PC-3 (cell line): Measurements from ENCODE around the gene KBTBD12. TPM values are rescaled to one million over a fixed set of nuclear protein-coding genes. Genes with fewer than 3 reads are reported as not detected.

Experiments
- ATAC-seq: fragments of 200-7000 bp; cut with Tn5 transposase; 2 replicates; pipeline ENCODE4 v1.9.1; 2020; ENCODE audit warnings: mild to moderate bottlenecking, moderate library complexity
- BruUV-seq: library from RNA; stranded (reverse); fragments of 400-500 nt; replicated peaks from 2 replicates; lab custom pipeline; 2021; lab: Mats Ljungman, UMichigan
- CTCF ChIA-PET: fragments of 300-600 bp; sonication (Branson Sonifier 250); formaldehyde crosslinking; loops from one replicate; lab custom pipeline; 2022; ENCODE audit warnings: antibody characterized with exemption; lab: Charles Lee
- POLR2A ChIA-PET: fragments of 300-600 bp; sonication (Branson Sonifier 250); formaldehyde crosslinking; loops from one replicate; lab custom pipeline; 2022; ENCODE audit warnings: antibody characterized with exemption; ENCODE audit not compliant: unreplicated experiment; lab: Charles Lee
- DNase-seq: peaks from one replicate; pipeline ENCODE4 v3.0.0-alpha.2; 2015
- H2AFZ ChIP-seq: fragments of 300-600 bp; sonication (generic); 2 replicates; pipeline ENCODE4 v1.6.0; 2016; ENCODE audit warnings: antibody characterized with exemption, low read length
- H3F3A ChIP-seq: fragments of 300-600 bp; sonication (generic); one replicate; pipeline ENCODE4 v1.6.0; 2017; ENCODE audit warnings: antibody characterized with exemption, low read length, control low read depth, mild to moderate bottlenecking; ENCODE audit not compliant: unreplicated experiment
- H3K27ac ChIP-seq: fragments of 300-600 bp; sonication (generic); 2 replicates; pipeline ENCODE4 v1.5.1; 2016; ENCODE audit warnings: mild to moderate bottlenecking, low read length
- H3K27me3 ChIP-seq: fragments of 300-600 bp; sonication (generic); 2 replicates; pipeline ENCODE4 v1.6.1; 2016; ENCODE audit warnings: low read length, mixed read lengths
- H3K36me3 ChIP-seq: fragments of 300-600 bp; sonication (generic); 2 replicates; pipeline ENCODE4 v1.6.1; 2016; ENCODE audit warnings: low read depth, mixed run types, low read length, mixed read lengths
- H3K4me1 ChIP-seq: fragments of 300-600 bp; sonication (generic); 2 replicates; pipeline ENCODE4 v1.5.1; 2016; ENCODE audit warnings: low read length; ENCODE audit not compliant: insufficient read depth
- H3K4me2 ChIP-seq: fragments of 300-600 bp; sonication (generic); 2 replicates; pipeline ENCODE4 v1.6.0; 2016; ENCODE audit warnings: low read length
- H3K4me3 ChIP-seq: fragments of 300-600 bp; sonication (generic); 2 replicates; pipeline ENCODE4 v1.5.1; 2016; ENCODE audit warnings: mild to moderate bottlenecking, low read length, mixed read lengths
- H3K79me2 ChIP-seq: fragments of 300-600 bp; sonication (generic); 2 replicates; pipeline ENCODE4 v1.6.1; 2017; ENCODE audit warnings: low read length, mixed read lengths
- H3K9ac ChIP-seq: fragments of 300-600 bp; sonication (generic); 2 replicates; pipeline ENCODE4 v1.6.0; 2016; ENCODE audit warnings: mild to moderate bottlenecking, low read length
- H3K9me2 ChIP-seq: fragments of 300-600 bp; sonication (generic); replicated peaks from 2 replicates; pipeline ENCODE4 v1.6.1; 2016; ENCODE audit warnings: mixed run types, low read length, mixed read lengths
- H3K9me3 ChIP-seq: fragments of 300-600 bp; sonication (generic); 2 replicates; pipeline ENCODE4 v1.6.1; 2016; ENCODE audit warnings: low read length, mixed read lengths
- H4K20me1 ChIP-seq: fragments of 300-600 bp; sonication (generic); 2 replicates; pipeline ENCODE4 v1.6.1; 2016; ENCODE audit warnings: low read length, mixed read lengths
- EZH2 ChIP-seq: fragments of 300-600 bp; sonication (generic); IDR thresholded peaks from one replicate; pipeline ENCODE4 v1.6.1; 2017; ENCODE audit warnings: antibody characterized with exemption, mild to moderate bottlenecking, low read length; ENCODE audit not compliant: unreplicated experiment
- EZH2phosphoT487 ChIP-seq: fragments of 300-600 bp; sonication (generic); IDR thresholded peaks from 2 replicates; pipeline ENCODE4 v1.6.1; 2018; ENCODE audit warnings: mild to moderate bottlenecking, antibody characterized with exemption, low read length, borderline replicate concordance
- intact Hi-C: fragments of 100-400 bp; cut with micrococcal nuclease; formaldehyde crosslinking; loops from 2 replicates; pipeline ENCODE4 v1.9.0; 2023
- total RNA-seq: library from RNA; depleted of rRNA; stranded (reverse); fragments of >200 nt; gene quantifications from 2 replicates; pipeline ENCODE4 v1.2.3, GENCODE V29; 2014
- TF ChIP-seq, protein P1 (sequence below): fragments of 300-600 bp; sonication (generic); conservative IDR thresholded peaks from 2 replicates; pipeline ENCODE4 v1.5.1; 2017; ENCODE audit warnings: antibody characterized with exemption, low read depth, mild to moderate bottlenecking, low read length

The KBTBD12 gene
- total RNA-seq, 1 experiment from 2014 or later: not detected

DNA sequence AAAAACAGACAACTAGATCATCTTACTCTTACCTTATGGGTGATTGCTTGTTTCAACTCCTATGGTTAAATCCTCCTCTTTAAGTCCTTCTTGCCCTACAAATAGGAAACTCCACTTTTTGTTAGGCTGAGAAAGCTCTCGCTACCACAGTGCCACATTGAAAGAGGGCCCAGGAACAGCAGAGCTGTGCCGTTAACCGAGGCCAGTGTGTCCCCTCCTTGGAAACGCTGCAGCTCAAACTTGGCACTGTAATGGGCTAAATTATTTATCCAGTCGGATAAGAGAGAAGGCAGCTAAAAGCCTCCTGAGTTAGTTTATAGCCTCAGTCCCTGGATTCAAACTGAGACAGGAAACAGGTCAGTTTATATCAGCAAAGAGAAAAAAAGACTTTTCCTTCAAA, 46.1 kb downstream of the KBTBD12 start:
- H3K9me3 ChIP-seq: no peaks in the 10 kb centered on the region
- H3K9me2 ChIP-seq: no peaks in the 10 kb centered on the region
- no peak overlapping the region for H3K9ac ChIP-seq
- H3K27ac ChIP-seq: peak overlapping the region; percentile 59
- H2AFZ ChIP-seq: no peak overlapping the region
- intact Hi-C loops: loop anchor here (5.0 kb wide), 4 partner anchors 139 to 264 kb away; partner anchors contain the start of gene MGLL
- CTCF ChIA-PET: no interaction called here
- no peak for ATAC-seq
- H3K4me1 ChIP-seq: peaks cover 30% of the 10 kb centered on the region
- H3K27me3 ChIP-seq: no peaks in the 10 kb centered on the region
- H3F3A ChIP-seq: no peaks in the 10 kb centered on the region
- no peak for TF ChIP-seq EZH2phosphoT487
- DNase-seq: no peak
- H3K4me2 ChIP-seq: peak overlapping the region; percentile 58
- no TSS peak for BruUV-seq
- H3K4me3 ChIP-seq: no peak overlapping the region
- H4K20me1 ChIP-seq: no peaks in the 10 kb centered on the region
- no peaks in the 10 kb centered on the region for H3K36me3 ChIP-seq
- POLR2A ChIA-PET: no interaction called here
- no peaks in the 10 kb centered on the region for H3K79me2 ChIP-seq

GRCh38 chr3:127961963-127962362, 46.9 kb downstream of the KBTBD12 start:
- Histone ChIP-seq H3K4me1 (peaks cover 30% of the 10 kb centered on the region), H2AFZ (no peak overlapping the region)

GRCh38 chr3:127962937-127963336, 47.9 kb downstream of the KBTBD12 start:
- ChIA-PET POLR2A (no interaction called here), CTCF (no interaction called here)
- TF ChIP-seq, protein P1, sequence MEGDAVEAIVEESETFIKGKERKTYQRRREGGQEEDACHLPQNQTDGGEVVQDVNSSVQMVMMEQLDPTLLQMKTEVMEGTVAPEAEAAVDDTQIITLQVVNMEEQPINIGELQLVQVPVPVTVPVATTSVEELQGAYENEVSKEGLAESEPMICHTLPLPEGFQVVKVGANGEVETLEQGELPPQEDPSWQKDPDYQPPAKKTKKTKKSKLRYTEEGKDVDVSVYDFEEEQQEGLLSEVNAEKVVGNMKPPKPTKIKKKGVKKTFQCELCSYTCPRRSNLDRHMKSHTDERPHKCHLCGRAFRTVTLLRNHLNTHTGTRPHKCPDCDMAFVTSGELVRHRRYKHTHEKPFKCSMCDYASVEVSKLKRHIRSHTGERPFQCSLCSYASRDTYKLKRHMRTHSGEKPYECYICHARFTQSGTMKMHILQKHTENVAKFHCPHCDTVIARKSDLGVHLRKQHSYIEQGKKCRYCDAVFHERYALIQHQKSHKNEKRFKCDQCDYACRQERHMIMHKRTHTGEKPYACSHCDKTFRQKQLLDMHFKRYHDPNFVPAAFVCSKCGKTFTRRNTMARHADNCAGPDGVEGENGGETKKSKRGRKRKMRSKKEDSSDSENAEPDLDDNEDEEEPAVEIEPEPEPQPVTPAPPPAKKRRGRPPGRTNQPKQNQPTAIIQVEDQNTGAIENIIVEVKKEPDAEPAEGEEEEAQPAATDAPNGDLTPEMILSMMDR: no peak
- TF ChIP-seq EZH2 (no peak), EZH2phosphoT487 (no peak)
- no peaks in the 10 kb centered on the region for H3K79me2 ChIP-seq
- H3K27me3 ChIP-seq: no peaks in the 10 kb centered on the region
- peaks cover 30% of the 10 kb centered on the region for H3K4me1 ChIP-seq
- H3K4me3 ChIP-seq: no peak overlapping the region
- no peaks in the 10 kb centered on the region for H3K9me2 ChIP-seq
- BruUV-seq: no TSS peak
- H3K4me2 ChIP-seq: no peak overlapping the region
- intact Hi-C loops: loop anchor here (5.0 kb wide), 4 partner anchors 141 to 266 kb away; partner anchors contain the start of gene MGLL
- H3K9ac ChIP-seq: no peak overlapping the region
- no peak for DNase-seq
- H3K27ac ChIP-seq: no peak overlapping the region
- H2AFZ ChIP-seq: no peak overlapping the region
- H3K36me3 ChIP-seq: no peaks in the 10 kb centered on the region
- no peaks in the 10 kb centered on the region for H3K9me3 ChIP-seq
- ATAC-seq: no peak
- H4K20me1 ChIP-seq: no peaks in the 10 kb centered on the region
- no peaks in the 10 kb centered on the region for H3F3A ChIP-seq

More at GRCh38 chr3:127961963-127962362, 46.9 kb downstream of the KBTBD12 start:
- no peak for TF ChIP-seq EZH2
- TF ChIP-seq, protein P1: no peak
- no peak for TF ChIP-seq EZH2phosphoT487
- Histone ChIP-seq H4K20me1 (no peaks in the 10 kb centered on the region), H3K4me2 (peak overlapping the region; percentile 58), H3K9ac (no peak overlapping the region), H3K9me3 (no peaks in the 10 kb centered on the region), H3K36me3 (no peaks in the 10 kb centered on the region), H3K4me3 (no peak overlapping the region), H3K9me2 (no peaks in the 10 kb centered on the region), H3K79me2 (no peaks in the 10 kb centered on the region), H3K27me3 (no peaks in the 10 kb centered on the region), H3F3A (no peaks in the 10 kb centered on the region), H3K27ac (peak overlapping the region; percentile 59)
- ChIA-PET POLR2A (interaction anchor here (0.5 kb wide), 1 partner anchor 226 kb away, joined by 3 read pairs; no protein-coding TSS in a partner anchor), CTCF (interaction anchor here (1.0 kb wide), 1 partner anchor 48 kb away, joined by 3 read pairs; no protein-coding TSS in a partner anchor)
- BruUV-seq: no TSS peak
- ATAC-seq (peak; percentile 99), DNase-seq (peak; percentile 91)
- intact Hi-C loops: loop anchor here (5.0 kb wide), 4 partner anchors 140 to 265 kb away; partner anchors contain the start of gene MGLL
